ENCODE measurements around the gene KRIT1. TPM values are rescaled to one million over a fixed set of nuclear protein-coding genes. Genes with fewer than 3 reads are reported as not detected.
A peak's percentile ranks its signal among the peaks of the same experiment; 100 is the strongest.

Gene KRIT1
- total RNA-seq (2021), result 34.9 and 38.1 TPM in 2 replicates
- long read RNA-seq, partial matches to known transcripts, result 11 of 44 reads
- long read RNA-seq, other reads (novel, unspliced or antisense), result 29 of 44 reads

DNA sequence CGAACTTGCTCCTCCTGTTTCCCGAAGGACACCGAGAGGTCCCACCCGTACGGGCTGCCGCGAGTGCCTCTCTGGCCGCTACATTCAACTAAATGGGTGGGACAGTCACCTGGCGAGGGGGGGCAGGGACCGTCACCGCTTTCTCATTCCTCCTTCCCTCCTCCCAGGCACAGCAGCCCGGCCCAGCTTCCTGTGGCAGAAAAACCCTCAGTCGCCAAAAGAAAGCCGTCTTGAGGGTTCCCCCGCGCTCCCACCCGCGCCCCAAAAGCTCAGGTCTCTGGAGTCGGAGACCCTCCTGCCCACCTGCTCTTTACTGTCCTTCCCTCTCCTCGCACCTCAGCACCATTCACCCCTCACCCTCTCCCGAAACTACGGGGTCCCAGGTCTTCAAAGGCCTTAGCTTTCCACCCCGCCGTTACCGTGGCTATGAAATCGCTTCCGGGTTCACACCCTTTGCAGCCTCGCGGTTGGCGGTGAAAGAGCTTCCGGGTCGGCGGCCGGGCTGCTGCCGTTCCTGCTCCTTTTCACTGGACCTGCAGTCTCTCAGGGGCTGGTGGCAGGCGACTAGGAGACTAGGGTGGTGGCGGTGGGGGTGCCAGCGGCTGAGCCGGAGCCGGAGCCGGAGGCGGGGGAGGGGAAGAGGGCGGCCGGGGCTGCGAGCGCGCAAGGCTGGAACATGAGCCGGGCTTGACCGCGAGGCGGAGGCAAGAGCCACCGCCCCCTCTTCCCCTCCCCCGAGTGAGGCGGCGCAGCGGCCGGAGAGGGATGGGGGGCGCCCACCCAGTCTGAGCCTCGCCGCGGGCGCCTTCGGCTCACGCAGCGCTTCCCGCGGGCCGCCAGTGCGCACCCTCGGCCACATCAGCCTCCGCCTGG, at the start of gene KRIT1, which contains the start of gene ANKIB1:
Gene KRIT1, minus strand, starts transcription at position 428 of the 873 bp plus-strand sequence. CDS start 3,779 bp downstream, outside the sequence.
Gene ANKIB1, plus strand, starts transcription at position 488 of the 873 bp plus-strand sequence. CDS start 49,005 bp downstream, outside the sequence.
- Mint-ChIP-seq H3K4me1 (peaks cover 26 to 29% of the 10 kb centered on the region in 2 experiments), H3K27me3 (ENCODE audit: low read depth) (no peaks in the 10 kb centered on the region), H3K9me3 (no peaks in the 10 kb centered on the region; a peak in 1 of 5 replicates), H3K4me3 (peak within 1 kb of the TSS; percentile 97 to 100), H3K36me3 (ENCODE audit: insufficient read depth in 1 of 3, low read depth in 3 of 3) (peaks cover 2 to 5% (median 4%) of the 10 kb centered on the region in 3 experiments; a peak in 5 of 7 replicates), H3K27ac (peak within 1 kb of the TSS; percentile 100)
- H3K27ac ChIP-seq (ENCODE audit: insufficient read length, low read depth, low read length), result peak within 1 kb of the TSS; percentile 22
- peak; percentile 91 for DNase-seq
- H2BK12ac ChIP-seq (ENCODE audit: insufficient read length, low read depth, low read length), result no peak within 1 kb of the TSS
- H2BK15ac ChIP-seq (ENCODE audit: low read depth, low read length), result no peak within 1 kb of the TSS
- H3K4me2 ChIP-seq (ENCODE audit: insufficient read depth, insufficient read length, low read length), result peak within 1 kb of the TSS; percentile 90
- no CpG with 5 or more reads among the region's 71 CpGs for WGBS (ENCODE audit: extremely low coverage, insufficient read length, low lambda C conversion rate)
- H3K9me3 ChIP-seq (ENCODE audit: control insufficient read depth, low read depth, low read length), result no peaks in the 10 kb centered on the region
- H2AFZ ChIP-seq (ENCODE audit: low read length), result no peak within 1 kb of the TSS
- no peak within 1 kb of the TSS for H4K91ac ChIP-seq (ENCODE audit: insufficient read length, low read depth, low read length)
- no peak within 1 kb of the TSS for H3K56ac ChIP-seq (ENCODE audit: insufficient read length, low read depth, low read length)
- H3K14ac ChIP-seq (ENCODE audit: insufficient read depth, low read length), result peak within 1 kb of the TSS; percentile 91
- peaks cover 7% of the 10 kb centered on the region for H3K79me1 ChIP-seq (ENCODE audit: insufficient read depth, low read depth, low read length, poor library complexity, severe bottlenecking)
- no peak within 1 kb of the TSS for H2BK5ac ChIP-seq (ENCODE audit: insufficient read length, low read length)
- no peak within 1 kb of the TSS for H2BK20ac ChIP-seq (ENCODE audit: low read depth, low read length, poor library complexity, severe bottlenecking)
- H4K8ac ChIP-seq (replicated peaks; ENCODE audit: insufficient read length, low read depth, low read length), result no peak within 1 kb of the TSS
- no peak within 1 kb of the TSS for H3T11ph ChIP-seq (ENCODE audit: low read length)
- no peak within 1 kb of the TSS for H4K5ac ChIP-seq (ENCODE audit: insufficient read length, low read depth, low read length)
- TF ChIP-seq, protein P1, sequence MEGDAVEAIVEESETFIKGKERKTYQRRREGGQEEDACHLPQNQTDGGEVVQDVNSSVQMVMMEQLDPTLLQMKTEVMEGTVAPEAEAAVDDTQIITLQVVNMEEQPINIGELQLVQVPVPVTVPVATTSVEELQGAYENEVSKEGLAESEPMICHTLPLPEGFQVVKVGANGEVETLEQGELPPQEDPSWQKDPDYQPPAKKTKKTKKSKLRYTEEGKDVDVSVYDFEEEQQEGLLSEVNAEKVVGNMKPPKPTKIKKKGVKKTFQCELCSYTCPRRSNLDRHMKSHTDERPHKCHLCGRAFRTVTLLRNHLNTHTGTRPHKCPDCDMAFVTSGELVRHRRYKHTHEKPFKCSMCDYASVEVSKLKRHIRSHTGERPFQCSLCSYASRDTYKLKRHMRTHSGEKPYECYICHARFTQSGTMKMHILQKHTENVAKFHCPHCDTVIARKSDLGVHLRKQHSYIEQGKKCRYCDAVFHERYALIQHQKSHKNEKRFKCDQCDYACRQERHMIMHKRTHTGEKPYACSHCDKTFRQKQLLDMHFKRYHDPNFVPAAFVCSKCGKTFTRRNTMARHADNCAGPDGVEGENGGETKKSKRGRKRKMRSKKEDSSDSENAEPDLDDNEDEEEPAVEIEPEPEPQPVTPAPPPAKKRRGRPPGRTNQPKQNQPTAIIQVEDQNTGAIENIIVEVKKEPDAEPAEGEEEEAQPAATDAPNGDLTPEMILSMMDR (conservative IDR thresholded peaks at IDR 0.05), result peak; percentile 38; the same call in 2 of the 3 replicates
- no peaks in the 10 kb centered on the region for H3K27me3 ChIP-seq (ENCODE audit: insufficient read depth, low read length)
- no peak within 1 kb of the TSS for H3K4ac ChIP-seq (ENCODE audit: low read depth, low read length)
- H3K79me2 ChIP-seq (ENCODE audit: insufficient read depth, low read length), result peaks cover 16% of the 10 kb centered on the region; the same call in 1 of the 2 replicates
- no peak within 1 kb of the TSS for H3K23ac ChIP-seq (ENCODE audit: insufficient read length, low read depth, low read length)
- H3K23me2 ChIP-seq (ENCODE audit: insufficient read length, low read depth, low read length, poor library complexity, severe bottlenecking), result peaks cover 7% of the 10 kb centered on the region
- no peak within 1 kb of the TSS for H2AK5ac ChIP-seq (ENCODE audit: insufficient read length, low read length)
- H3K18ac ChIP-seq (ENCODE audit: insufficient read length, low read depth, low read length), result peak within 1 kb of the TSS; percentile 84
- no peak within 1 kb of the TSS for H2BK120ac ChIP-seq (ENCODE audit: low read depth, low read length, poor library complexity, severe bottlenecking)
- peak within 1 kb of the TSS; percentile 86 for H3K9ac ChIP-seq (ENCODE audit: extremely low read depth, insufficient read length, low read length)
- no peaks in the 10 kb centered on the region for H4K20me1 ChIP-seq (ENCODE audit: control insufficient read depth, insufficient read depth, insufficient read length)
- no peaks in the 10 kb centered on the region; the same call in 1 of the 2 replicates for H3K4me1 ChIP-seq (ENCODE audit: insufficient read depth, low read length)

All from H9 (cell line).